GM12865 (cell line): Measurements from ENCODE around the gene SYNGR3.
"Not testable (repeated sequence)": the region's sequence is repeated elsewhere in the genome, so short reads cannot be mapped to it uniquely, and the experiment has no call there.

ENCODE experiments used
- DNase-seq: peaks from one replicate; pipeline ENCODE4 v3.0.0; 2010; ENCODE audit warnings: low read depth
- H3K4me3 ChIP-seq: 2 replicates; pipeline ENCODE4 v1.5.1; 2011; ENCODE audit warnings: mild to moderate bottlenecking, low read depth, low read length, control low read depth
- TF ChIP-seq, protein P1 (sequence below): IDR thresholded peaks from 2 replicates; pipeline ENCODE4 v1.5.1; 2011; ENCODE audit warnings: low read length, control low read depth, low read depth, inconsistent platforms; ENCODE audit not compliant: insufficient read depth; ENCODE audit errors: missing control alignments

Gene SYNGR3

DNA sequence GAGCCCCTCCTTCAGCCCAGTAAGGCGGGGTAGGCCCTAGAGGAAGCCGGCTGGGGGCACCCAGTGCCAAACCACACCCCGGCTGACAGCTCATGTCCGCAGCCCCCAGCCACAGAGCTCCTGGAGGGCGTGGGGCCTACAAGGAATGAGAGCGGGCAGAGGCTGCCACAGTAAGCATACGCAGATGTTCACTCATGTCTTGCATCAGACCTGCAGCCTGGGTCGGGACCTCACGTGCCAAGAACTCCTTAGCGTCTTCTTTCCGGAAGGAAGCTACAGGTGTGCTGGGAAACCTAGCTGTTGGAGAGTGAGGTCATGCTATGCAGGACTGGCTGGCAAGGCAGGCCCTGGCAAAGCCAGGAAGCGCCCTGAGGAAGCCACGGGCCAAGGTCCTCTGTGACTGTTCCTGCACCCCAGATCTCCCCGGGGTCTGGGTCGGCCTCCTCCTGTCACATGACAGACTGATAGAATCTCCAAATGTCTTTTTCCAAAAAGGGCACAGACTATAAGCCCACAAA is 18.3 kb downstream of the SYNGR3 start:
- H3K4me3 ChIP-seq: peak overlapping the region; percentile 81
- TF ChIP-seq, protein P1, sequence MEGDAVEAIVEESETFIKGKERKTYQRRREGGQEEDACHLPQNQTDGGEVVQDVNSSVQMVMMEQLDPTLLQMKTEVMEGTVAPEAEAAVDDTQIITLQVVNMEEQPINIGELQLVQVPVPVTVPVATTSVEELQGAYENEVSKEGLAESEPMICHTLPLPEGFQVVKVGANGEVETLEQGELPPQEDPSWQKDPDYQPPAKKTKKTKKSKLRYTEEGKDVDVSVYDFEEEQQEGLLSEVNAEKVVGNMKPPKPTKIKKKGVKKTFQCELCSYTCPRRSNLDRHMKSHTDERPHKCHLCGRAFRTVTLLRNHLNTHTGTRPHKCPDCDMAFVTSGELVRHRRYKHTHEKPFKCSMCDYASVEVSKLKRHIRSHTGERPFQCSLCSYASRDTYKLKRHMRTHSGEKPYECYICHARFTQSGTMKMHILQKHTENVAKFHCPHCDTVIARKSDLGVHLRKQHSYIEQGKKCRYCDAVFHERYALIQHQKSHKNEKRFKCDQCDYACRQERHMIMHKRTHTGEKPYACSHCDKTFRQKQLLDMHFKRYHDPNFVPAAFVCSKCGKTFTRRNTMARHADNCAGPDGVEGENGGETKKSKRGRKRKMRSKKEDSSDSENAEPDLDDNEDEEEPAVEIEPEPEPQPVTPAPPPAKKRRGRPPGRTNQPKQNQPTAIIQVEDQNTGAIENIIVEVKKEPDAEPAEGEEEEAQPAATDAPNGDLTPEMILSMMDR: no peak
- peak; percentile 56 for DNase-seq

DNA sequence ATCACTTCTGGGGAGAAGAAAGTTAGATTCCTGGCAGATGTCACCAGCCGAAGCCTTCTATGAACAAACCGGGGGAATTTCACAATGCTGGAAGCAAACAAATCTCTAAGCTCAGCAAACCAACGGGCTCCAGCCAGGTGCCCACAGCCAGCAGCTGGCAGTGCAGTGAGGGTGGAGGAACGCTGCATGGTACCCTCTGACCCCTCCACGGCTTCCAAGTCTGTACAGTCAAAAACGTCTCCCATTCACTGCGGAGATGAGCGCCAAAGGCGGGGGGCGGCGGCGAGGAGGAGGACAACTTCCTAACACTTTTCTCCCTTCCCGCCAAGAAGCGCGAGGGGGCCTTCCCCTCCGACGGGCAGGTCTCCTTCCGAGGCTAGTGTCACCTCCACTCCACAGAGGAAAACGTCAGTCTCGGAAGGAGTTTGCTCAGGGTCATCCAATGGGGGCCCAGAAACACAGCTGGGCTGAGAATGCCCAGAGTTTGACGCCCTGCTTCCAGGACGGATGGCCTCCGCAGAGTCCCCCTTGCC is 18.9 kb downstream of the SYNGR3 start:
- H3K4me3 ChIP-seq: peak overlapping the region; percentile 81
- peak; percentile 47 for DNase-seq
- TF ChIP-seq, protein P1: no peak

DNA sequence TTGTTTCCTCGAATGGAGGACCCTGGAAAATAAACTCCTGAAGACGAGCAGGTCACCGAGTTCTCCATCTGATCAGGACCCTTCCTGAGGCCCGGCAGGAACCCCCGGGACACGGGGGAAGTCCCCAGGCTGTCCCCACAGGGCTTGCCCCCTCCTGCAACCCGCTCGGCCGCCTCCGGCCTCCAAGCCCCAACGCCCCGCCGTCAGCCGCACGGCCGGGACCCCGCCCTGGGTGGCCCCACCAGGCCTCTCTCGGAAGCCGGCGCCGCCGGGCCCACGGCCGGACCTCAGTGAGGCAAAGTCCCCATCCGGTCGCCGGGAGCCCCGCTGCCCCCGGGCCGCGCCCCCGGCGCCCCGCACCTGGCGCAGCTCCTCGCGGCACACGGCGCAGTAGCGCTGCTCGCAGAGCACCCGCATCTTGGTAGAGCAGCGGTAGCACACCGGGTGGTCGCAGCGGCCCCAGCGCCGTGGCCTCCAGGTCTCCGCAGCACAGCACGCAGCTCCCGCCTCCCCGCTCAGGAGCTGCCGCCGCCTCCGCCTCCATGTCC is 19.5 kb downstream of the SYNGR3 start:
- DNase-seq: no peak
- TF ChIP-seq, protein P1: no peak
- H3K4me3 ChIP-seq: peak overlapping the region; percentile 81

DNA sequence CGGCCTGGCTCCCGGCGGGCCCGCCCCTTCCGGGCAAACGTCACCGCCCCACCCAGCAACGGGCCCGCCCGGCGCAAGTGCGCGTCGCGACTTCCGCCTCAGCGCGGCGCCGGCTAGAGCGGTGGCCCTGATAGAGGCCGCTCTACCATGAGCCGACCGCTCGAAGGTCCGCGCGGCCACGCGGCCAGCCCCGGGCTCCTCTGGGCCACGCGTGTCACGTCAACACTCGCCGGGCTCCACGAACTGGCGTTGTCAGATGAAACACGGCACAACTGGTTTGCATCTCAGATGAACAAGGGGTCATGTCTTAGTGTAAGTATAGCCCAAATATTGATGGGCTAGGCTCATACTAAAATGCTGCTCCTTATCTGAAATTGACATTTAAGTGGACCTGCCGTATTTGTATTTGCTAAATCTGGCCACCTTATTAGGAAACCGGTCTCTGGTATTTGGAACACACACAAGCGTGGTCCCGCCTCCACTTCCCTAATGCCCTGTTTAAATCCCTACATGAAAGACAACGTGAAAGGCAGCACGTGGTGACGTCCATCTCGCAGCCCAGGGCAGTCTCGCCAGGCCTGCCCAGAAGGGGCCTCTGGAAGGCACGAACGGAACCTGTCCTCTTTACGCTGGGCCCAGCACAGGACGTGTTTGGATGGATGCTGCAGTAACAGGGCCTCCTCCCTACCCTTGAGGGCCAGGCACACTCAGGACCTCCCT is 20.2 kb downstream of the SYNGR3 start, which contains the start of gene ZNF598:
Gene ZNF598 (minus strand): TSS at position 31 of the 720 bp plus-strand sequence.
- peak; percentile 91 for DNase-seq
- TF ChIP-seq, protein P1: no peak
- peak within 1 kb of the TSS; percentile 91 for H3K4me3 ChIP-seq

DNA sequence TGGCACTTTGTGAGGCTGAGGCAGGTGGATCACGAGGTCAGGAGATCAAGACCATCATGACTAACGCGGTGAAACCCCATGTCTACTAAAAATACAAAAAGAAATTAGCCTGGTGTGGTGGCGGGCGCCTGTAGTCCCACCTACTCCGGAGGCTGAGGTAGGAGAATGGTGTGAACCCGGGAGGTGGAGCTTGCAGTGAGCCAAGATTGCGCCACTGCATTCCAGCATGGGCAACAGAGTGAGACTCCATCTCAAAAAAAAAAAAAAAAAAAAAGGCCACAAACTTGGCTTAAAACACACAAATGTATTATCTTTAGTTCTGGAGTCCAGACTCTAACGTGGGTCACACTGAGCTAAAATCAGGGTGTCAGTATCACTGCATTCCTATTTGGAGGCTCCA is 22.0 kb downstream of the SYNGR3 start:
- not testable (repeated sequence) for H3K4me3 ChIP-seq, DNase-seq

DNA sequence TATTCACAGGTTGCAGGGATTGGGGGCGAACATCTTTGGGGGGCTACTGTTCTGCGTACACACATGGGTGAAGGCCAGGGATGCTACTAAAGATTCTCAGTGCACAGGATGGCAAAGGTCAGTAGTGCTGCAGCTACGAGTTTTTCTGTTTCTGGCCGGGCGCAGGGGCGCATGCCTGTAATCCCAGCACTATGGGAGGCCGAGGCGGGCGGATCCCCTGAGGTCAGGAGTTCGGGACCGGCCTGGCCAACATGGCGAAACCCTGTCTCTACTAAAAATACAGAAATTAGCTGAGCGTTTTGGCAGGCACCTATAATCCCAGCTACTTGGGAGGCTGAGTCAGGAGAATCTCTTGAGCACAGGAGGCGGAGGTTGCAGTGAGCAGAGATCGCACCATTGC is 23.8 kb downstream of the SYNGR3 start:
- no peak for DNase-seq

More for the DNA sequence above, 23.8 kb downstream of the SYNGR3 start:
- H3K4me3 ChIP-seq: no peak overlapping the region
- TF ChIP-seq, protein P1: no peak
